Right atrium auricular region (tissue), 2 donors: ENCODE results near the gene SETDB2. TPM values are rescaled to one million over a fixed set of nuclear protein-coding genes. Genes with fewer than 3 reads are reported as not detected.

Experiments used
- DNase-seq: peaks from one replicate; pipeline ENCODE4 v3.0.0-alpha.2; 2019; ENCODE audit warnings: low spot score
- H3K27ac ChIP-seq, 2 donors: fragments of 200-600 bp; sonication (generic); 1 replicate in 1 of 2; 2 replicates in 1 of 2; pipeline ENCODE4 v1.5.1; 2016 to 2019
- H3K27me3 ChIP-seq, 2 donors: fragments of 200-600 bp; sonication (generic); one replicate each; pipeline versions ENCODE4 v1.5.1 to v1.6.0; 2017 to 2019
- H3K36me3 ChIP-seq: fragments of 200-600 bp; sonication (generic); one replicate; pipeline ENCODE4 v1.5.1; 2016
- H3K4me1 ChIP-seq, 2 donors: fragments of 200-600 bp; sonication (generic); one replicate each; pipeline versions ENCODE4 v1.5.1 to v1.6.0; 2017 to 2019
- H3K4me3 ChIP-seq, 2 donors: fragments of 200-600 bp; sonication (generic); 1 replicate in 1 of 2; 2 replicates in 1 of 2; pipeline ENCODE4 v1.5.1; 2017 to 2019; ENCODE audit warnings: mild to moderate bottlenecking in 1 of 2, moderate library complexity in 1 of 2
- H3K9me3 ChIP-seq, 2 donors: fragments of 200-600 bp; sonication (generic); one replicate each; pipeline ENCODE4 v1.5.1; 2019
- total RNA-seq, 2 donors: library from RNA; depleted of rRNA; stranded (reverse); fragments of >200 nt; gene quantifications; one replicate each; pipeline ENCODE4 v1.1.0, GENCODE V29; 2016
- TF ChIP-seq, protein P1 (sequence below), 2 donors: fragments of 200-600 bp; sonication (generic); IDR thresholded peaks; one replicate each; pipeline ENCODE4 v1.5.1; 2019; ENCODE audit warnings: antibody characterized with exemption in 2 of 2

The SETDB2 gene
- total RNA-seq, 2 donors from 2014 or later = 7.3 to 12.4 TPM

GRCh38 chr13:49472186-49472585 is 28.1 kb downstream of the SETDB2 start:
- Histone ChIP-seq H3K4me1 (no peaks in the 10 kb centered on the region), H3K9me3 (no peaks in the 10 kb centered on the region), H3K4me3 (no peak overlapping the region), H3K27me3 (no peaks in the 10 kb centered on the region), H3K36me3 (peaks cover 30% of the 10 kb centered on the region), H3K27ac (no peak overlapping the region)
- DNase-seq = no peak
- TF ChIP-seq, protein P1, sequence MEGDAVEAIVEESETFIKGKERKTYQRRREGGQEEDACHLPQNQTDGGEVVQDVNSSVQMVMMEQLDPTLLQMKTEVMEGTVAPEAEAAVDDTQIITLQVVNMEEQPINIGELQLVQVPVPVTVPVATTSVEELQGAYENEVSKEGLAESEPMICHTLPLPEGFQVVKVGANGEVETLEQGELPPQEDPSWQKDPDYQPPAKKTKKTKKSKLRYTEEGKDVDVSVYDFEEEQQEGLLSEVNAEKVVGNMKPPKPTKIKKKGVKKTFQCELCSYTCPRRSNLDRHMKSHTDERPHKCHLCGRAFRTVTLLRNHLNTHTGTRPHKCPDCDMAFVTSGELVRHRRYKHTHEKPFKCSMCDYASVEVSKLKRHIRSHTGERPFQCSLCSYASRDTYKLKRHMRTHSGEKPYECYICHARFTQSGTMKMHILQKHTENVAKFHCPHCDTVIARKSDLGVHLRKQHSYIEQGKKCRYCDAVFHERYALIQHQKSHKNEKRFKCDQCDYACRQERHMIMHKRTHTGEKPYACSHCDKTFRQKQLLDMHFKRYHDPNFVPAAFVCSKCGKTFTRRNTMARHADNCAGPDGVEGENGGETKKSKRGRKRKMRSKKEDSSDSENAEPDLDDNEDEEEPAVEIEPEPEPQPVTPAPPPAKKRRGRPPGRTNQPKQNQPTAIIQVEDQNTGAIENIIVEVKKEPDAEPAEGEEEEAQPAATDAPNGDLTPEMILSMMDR (IDR thresholded peaks at IDR 0.05) = no peak

- TF ChIP-seq, protein P1 (IDR thresholded peaks at IDR 0.05) = no peak
- peaks cover 42% of the 10 kb centered on the region for H3K36me3 ChIP-seq
- peaks cover 0 to 3% of the 10 kb centered on the region in 2 donors for H3K4me1 ChIP-seq
- H3K9me3 ChIP-seq = no peaks in the 10 kb centered on the region
- H3K27me3 ChIP-seq = no peaks in the 10 kb centered on the region
- no peak overlapping the region for H3K4me3 ChIP-seq
- H3K27ac ChIP-seq = no peak overlapping the region
- DNase-seq = no peak
These were observed 32.5 kb downstream of the SETDB2 start for GRCh38 chr13:49476529-49476928.

DNA sequence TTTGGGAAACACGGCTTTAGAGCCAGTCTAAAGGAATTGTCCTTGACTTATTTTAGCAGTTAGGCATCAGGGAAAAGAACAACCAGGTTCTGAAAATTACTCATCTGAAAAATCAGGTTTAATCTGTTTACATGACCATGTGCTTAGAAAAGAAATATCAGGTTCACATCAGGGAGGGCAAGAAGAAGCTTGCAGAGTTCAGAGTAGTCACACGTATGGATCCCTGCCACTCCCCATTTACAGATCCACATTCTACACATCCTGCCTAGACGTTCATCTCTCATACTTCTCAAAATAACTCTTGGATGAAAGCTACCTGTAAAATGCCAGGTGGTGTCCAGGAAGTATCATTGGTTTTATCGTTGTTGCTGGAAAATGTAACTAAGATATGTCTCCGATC is 37.7 kb downstream of the SETDB2 start:
- TF ChIP-seq, protein P1 (IDR thresholded peaks at IDR 0.05) = no peak
- Histone ChIP-seq H3K27ac (no peak overlapping the region), H3K9me3 (no peaks in the 10 kb centered on the region), H3K4me1 (peaks cover 0 to 3% of the 10 kb centered on the region in 2 donors), H3K4me3 (no peak overlapping the region), H3K36me3 (peaks cover 31% of the 10 kb centered on the region), H3K27me3 (no peaks in the 10 kb centered on the region)
- no peak for DNase-seq

DNA sequence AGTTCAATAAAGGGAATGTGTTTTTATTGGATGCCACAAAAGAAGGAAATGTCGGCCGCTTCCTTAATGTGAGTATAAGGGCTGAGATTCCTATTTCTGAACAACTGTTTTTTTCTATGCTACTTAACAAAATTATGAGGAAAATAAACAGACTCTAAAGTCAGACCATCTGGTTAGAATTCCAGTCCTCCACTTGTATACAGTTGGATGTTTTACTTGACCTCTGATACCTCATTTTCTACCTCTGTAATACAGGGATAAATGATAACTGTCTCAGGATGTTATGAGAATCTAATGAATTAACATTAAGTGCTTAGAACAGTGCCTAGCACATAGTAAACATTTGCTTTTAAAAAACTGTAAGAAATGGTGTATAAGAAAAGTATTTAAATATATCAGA is 44.5 kb downstream of the SETDB2 start:
- no peak overlapping the region for H3K4me3 ChIP-seq
- H3K9me3 ChIP-seq = no peaks in the 10 kb centered on the region
- no peaks in the 10 kb centered on the region for H3K27me3 ChIP-seq
- H3K27ac ChIP-seq = no peak overlapping the region
- no peak for DNase-seq
- H3K4me1 ChIP-seq = no peaks in the 10 kb centered on the region
- TF ChIP-seq, protein P1 (IDR thresholded peaks at IDR 0.05) = no peak
- peaks cover 31% of the 10 kb centered on the region for H3K36me3 ChIP-seq

DNA sequence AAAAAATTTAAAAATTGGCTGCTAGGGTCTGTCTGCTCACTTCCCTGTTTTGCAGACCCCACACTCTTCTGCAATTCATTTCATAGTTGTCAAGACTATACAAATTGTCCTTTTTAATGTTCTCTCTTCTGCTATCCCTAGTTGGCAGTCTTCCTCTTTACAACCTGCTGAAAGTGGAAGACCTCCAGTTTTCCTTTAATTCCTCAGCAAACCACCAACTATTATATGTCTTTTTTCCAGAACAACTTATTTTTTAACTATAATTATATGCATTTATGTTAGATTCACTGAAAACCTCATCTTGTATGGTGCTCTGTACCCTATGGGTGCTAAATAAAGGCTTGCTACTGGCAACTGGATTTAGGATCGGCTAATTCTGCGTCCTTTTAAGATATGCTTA is 50.6 kb downstream of the SETDB2 start:
- Histone ChIP-seq H3K27ac (peak overlapping the region; percentile 90 to 92), H3K4me1 (peaks cover 0 to 10% of the 10 kb centered on the region in 2 donors), H3K4me3 (peak overlapping the region; percentile 51 to 69), H3K36me3 (no peaks in the 10 kb centered on the region), H3K27me3 (no peaks in the 10 kb centered on the region), H3K9me3 (no peaks in the 10 kb centered on the region)
- DNase-seq = no peak
- TF ChIP-seq, protein P1 (IDR thresholded peaks at IDR 0.05) = no peak
